Anterior cingulate cortex (tissue), 58 donors: ENCODE results near the gene EFL1.
A peak's percentile ranks its signal among the peaks of the same experiment; 100 is the strongest.
"Not testable (repeated sequence)": the region's sequence is repeated elsewhere in the genome, so short reads cannot be mapped to it uniquely, and the experiment has no call there.

Source experiments
- DNase-seq, 58 donors: peaks; one replicate each; lab custom pipeline; 2025; lab: John Stamatoyannopoulos, UW

EFL1 gene

DNA sequence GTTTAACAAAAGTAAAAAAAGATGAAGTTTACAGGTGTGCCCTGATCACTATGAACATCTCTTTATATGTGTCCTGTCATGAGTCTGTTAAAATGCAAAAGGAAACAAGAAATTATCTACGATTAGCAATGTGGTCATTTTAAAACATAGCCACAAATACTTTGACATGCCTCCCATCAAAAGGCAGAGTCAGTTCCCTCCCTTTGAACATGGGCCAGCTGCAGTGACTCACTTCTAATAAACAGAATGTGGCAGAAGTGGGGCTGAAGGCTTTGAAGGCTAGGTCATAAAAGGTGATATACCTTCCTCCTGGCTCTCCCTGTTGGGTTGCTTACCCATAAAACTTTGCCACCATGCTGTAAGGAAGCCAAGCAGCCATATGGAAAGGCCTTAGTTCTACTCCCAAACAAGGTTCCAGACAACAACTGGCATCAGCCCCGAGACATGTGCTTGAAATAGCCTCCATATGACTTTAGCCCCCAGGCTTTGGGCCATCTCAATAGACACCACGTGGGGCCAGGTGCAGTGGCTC lies 52.4 kb downstream of the EFL1 start:
- DNase-seq: not testable (repeated sequence)

DNA sequence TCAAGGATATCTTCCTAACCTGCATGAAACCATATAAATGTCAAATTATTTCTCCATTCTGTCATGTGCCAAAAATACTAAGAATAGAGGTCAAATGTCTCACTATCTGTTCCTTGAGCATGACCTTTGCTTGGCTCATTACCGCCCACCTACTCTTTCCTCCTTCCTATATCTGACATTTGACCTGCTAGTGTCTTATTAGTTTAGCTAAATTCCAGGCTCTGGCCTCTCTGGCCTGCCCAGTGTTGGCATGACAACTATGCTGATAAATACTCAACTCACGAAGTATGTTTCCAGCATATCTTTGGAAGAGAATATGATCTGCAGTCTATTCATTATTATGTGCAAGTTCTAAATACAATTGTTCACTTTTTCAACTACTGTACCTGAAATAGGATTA lies 58.0 kb downstream of the EFL1 start:
- DNase-seq: not testable (repeated sequence)

DNA sequence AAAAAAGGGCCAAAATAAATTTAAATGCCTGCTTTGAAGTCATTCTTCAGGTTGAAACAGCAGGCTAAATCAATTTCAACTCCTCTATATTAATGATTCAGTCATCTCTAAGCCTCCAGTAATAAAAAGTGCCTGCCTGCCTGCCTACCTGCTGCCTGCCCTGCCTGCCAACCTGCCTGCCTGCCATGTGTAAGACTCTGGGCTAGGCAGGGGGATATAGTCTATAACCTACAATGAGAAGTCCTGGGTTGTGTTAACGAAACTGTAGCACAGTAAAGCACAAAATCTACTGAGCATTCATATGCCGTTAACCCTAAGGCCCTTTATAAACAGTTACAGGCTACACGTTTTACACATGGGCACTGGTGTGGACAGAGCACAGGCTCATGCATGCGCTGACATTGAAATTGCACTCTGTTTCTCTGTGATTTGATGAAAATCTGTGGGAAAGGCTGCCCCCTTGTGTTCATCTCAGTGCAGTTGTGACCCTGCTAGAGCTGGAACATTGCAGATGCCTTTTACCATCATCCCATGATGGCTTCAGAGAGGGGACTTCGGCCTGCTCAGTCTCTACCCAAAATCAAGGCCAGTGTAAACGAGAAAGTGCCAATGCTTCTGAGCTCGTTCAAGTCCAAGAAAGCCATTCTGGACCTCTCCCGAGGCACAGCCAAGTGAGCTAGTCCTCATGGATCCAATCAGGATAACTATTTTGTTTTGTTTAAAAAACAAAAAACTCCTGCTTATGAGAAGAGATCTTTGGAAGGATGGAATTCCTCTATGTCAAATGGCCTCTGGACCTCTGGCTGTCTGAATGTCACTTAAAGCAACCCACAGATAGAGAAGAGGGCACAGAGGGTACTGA lies 64.6 kb downstream of the EFL1 start:
- peak in 54 of 58 donors; percentile 2 to 83 (median 50) for DNase-seq

DNA sequence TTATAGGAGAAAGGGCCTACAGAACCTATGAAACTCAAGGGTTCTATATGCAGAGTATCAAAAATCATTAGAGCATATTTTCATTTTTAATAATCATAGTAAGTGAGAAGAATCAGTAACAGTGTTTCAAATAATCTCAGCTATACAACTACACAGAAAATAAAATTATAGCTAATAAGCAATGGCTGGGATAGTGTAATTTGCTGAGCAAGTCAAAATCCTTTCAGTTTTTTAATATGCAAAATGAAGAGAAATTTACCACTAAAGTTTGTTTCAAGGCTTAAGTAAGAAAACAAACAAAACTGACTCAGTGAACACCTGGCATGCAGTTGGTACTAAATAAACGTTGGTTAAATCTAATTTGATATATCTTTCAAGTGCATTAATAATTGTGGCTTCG lies 66.2 kb downstream of the EFL1 start:
- no peak for DNase-seq

DNA sequence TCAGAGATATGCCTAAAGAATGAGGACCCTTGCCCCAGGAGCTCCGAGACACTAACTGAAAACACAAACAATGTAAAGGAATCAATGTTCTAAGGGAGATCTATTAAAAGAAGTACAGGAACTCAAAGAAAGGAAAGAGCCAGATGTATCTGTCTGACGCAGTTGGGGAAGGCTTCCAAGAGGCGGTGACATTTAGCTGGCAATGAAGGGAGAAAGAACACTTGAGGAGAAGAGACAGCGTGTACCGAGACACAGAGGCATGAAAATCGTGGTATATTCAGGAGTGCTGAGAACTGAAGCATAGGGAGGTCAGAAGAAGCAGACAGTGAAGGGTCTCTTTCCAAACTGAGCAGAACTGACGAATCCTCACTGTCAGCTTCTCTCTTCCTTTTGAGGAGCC lies 66.7 kb downstream of the EFL1 start:
- DNase-seq: not testable (repeated sequence)

DNA sequence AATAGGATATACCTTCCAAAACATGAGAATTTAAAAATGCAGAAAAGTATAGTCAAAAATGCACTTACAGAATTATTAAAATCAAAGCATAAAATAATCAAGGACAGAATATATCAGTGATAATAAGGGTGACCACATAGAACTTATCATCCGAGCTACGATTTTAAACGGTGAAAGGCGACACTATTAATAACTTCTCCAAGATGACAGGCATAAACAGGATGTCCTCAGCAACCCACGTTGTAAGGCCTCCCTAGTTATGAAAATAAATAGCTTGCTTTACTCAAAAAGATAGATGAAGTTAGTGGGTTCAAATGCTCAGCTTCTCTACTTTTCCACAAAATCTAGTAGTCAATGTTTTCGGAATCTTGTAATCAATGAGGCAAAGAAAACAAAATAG lies 68.0 kb downstream of the EFL1 start:
- not testable (repeated sequence) for DNase-seq

DNA sequence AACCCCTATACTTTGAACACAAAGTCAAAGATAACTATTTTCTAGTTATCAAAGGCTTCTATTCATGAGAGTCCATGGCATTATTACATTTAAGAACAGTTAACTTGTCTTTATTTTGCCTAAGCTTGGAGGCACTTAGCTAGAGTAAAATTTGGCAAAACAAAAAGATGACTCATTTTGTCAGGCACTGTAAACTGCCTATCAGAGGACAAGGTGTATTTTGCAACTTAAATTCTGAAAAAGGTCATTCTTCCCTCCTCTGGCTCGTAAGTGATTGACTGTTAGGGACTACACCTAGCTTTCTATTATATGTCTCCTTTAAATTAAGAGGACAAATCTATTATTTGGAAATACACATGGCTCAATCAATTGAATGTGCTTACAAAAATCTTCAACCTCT lies 69.1 kb downstream of the EFL1 start:
- DNase-seq: not testable (repeated sequence)

DNA sequence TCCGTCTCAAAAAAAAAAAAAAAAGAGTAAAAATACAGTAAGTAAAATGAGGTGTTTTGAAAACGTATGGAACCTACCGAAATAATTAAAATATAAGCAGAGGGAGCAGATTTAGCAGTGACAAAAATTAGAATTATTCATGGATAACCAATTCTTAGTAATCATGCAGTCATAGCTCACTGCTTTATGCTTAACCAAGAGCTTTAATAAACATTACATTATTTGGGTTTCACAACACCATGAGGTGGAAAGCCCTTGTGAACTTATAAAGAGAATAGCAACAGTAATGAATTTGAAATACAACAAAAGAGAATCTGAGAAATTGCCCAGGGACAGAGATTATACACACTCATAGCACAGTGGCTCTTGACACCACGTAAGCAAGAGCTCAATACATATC lies 70.1 kb downstream of the EFL1 start:
- not testable (repeated sequence) for DNase-seq

DNA sequence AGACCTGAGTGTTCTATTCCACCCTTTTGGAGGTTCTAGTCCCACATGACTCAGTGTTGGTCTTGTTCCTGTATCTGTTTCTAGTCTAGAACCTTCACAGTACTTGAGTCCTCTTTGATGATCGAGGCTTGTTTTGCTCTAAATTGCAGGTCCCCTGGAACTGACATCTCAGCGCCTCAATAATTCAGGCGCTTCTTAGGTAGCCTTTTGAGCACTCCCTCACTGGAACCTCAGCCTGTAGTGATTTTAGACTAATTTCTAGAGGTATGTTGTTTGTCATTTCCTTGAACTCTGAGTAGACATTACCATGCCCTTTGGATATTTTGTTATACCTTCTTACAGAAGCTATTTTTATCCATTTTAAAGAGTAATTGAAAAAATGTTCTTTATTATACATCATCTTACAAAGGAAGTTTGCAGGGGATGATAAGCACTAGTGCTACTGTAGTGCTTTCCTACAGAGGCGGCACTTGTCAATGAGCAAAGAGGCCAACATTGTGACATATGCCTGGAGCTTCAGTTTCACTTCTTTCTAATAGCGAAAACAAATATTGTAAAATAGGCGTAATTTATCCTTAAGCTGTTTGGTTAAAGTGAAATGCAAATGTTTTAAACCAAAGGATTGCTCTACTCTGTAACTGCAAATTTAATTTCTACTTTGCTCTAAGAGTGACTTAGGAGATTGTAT lies 75.7 kb downstream of the EFL1 start:
- no peak for DNase-seq

DNA sequence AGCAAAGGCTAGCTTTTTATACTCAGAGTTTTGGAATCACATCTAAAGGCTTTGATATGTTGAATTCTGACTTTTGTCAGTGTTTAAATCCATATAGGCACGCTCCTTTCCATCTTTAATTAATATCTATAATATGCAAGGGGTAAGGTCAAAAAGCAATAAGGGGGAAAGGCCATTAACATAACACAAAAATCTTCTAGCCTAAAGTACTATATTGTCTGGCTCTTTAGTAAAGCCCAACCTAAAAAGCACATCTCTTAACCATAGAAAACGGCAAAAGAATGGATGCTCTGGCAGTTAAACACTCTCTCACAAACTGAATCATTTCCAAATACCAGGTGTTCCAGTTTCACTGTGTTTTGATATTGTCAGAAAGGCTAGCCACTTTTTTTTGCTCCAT lies 76.4 kb downstream of the EFL1 start:
- DNase-seq: no peak

DNA sequence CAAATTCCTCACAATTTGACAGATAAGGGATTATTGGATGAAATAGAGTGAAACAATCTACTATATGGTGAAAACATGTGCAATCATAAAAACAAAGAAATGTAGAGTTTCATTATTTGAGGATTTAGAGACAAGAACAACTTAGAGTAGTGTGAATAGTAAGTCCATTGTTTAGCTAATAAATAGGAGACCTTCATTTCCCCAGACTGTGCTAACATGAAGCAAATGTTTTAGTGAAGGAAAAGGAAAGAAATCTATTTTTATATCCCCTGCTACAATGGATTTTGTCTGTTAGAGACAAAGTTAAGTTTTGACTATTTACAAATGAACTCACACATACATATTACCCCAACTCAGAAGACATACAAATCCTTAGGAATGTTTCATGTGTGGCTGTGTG lies 77.8 kb downstream of the EFL1 start:
- no peak for DNase-seq

DNA sequence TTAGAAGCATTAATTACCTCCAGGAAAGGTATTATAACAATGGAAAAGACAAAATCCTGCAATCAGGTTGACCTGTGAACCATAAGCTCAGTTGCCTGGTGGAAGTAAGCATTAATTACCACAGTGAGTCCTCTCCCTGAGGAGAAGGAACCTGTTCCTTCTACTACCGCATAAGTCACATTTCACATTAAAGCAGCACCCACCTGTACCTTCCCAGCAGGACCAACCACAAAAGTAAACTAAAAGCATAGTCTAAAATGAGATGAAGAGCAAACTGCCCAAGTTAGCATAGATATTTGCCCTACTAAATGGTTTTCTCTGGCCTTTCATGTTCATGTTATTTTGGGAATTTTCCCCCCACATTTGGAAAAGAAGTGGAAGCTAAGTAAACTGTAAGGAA lies 78.2 kb downstream of the EFL1 start:
- DNase-seq: no peak

DNA sequence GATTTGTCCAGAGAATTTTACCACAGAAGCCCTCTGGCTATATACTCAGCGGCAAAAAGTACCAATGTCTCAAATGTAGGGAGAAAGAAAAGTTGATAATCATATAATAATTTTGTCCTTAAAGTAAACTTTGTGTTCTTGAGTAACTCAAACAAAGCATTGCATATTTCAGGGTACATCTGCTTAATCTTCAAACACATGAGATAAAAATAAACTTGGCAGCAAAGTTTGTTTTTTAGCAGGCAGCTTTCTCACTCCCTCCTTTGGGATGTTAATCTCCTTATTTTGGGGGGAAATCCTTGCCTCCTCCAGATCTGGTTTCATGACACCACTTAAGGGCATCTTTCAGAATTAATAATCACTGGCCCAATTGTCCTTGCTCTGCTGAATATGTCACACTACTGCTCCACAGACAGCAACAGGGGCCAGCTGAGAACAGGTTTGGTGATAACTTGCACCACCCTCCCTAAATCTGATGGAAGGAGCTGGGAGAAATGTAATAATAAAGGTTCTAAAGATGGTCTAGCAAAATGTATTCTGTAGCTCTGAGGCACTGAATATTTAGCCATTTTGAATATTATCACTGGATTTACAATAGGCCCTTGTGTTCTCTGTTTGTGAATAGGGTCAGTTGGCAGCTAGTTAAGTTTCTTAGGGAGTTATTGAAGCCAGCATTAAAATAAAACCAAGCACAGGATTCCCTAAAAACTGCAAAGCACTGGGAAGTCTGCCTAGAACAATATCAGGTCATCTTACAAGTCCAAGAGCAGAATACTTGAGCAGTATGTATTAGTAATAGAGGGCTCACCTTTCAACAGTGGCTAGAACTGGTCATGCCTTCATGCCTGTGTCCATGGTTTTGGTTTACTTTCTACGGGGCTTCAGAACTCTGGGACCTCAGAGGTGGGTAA lies 79.2 kb downstream of the EFL1 start:
- no peak for DNase-seq

DNA sequence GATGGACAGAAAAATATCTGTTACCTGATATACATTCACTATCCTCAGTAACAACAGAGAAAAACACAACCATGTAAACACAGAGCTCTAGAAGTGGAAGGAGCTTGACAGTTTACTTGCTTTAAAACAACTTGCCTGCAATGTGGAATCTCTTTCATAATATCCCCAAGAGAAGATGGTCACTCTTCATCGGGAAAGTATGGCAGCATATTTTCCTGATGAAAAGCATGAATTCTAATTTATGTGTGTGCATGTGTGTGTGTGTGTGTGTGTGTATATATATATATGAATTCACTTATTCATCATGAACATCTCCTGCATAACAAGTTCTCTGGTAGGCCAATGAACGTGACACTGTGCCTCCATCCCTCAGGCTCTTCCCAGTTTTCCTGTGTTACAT lies 81.2 kb downstream of the EFL1 start:
- no peak for DNase-seq

DNA sequence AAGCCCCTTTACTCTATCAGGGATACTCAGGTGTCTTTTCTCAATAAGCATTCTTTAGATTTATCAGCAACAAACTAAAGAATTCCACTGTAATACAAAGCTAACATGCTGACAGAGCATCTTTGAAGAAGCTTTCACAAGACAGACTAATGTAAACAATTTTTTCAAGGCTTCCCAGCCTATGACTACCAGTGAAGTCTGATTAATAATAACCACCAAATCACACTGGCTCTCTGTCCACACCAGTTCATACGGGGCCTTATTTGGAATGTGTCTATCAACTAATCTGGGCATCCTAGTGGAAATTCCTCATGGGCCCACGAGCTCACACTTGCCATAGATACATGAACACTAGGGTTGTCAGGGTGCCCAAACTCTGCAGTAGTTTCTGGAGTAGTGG lies 84.5 kb downstream of the EFL1 start:
- DNase-seq: no peak

DNA sequence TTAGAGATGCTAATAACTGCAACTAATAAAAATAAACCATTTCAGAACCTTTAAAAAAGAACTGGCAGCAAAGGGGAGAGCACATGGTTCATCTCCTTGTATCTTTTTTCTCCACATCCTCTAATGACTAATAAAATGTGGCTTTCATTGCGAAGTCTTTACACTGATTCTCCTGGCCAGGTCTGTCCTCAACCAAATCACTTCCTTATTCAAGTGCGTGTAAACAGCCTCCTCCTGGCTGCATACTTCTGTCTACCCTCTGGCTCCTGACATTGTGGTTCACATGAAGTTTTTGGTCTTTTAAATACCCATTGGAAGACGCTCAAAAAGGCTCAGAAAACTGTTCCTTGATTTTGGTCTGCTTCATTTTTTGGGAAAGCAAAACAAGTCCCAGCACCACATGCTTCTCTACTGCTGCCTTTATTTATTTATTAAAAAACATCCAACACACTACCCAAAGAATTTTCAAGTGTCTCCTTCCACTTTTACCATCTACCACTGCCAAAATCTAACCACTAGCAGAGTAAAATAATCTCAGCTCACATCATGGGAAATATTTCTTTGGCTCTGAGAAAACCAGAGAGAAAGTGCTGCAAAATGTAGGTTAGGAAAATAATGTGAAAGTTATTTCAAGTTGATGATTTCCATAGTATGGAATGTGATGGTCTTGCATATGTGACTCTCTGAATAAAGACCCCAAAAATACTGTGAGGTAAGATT lies 85.1 kb downstream of the EFL1 start:
- no peak for DNase-seq

DNA sequence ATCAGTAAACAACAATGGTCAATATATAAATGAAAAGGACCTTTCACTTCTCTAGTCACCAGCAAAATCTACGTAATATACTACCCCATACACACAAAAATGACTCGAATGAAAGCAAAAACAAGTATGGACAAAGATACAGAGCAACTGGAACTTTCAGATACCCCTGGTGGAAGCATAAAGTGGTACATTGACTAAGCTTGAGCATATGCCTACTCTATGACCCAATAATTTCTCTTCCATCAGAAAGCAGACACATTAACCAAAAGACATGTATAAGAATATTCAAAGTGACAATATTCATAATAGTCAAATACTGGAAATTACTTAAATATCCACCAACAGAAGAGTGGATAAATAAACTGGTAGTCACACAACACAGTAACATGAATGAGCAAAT lies 86.0 kb downstream of the EFL1 start:
- DNase-seq: no peak

DNA sequence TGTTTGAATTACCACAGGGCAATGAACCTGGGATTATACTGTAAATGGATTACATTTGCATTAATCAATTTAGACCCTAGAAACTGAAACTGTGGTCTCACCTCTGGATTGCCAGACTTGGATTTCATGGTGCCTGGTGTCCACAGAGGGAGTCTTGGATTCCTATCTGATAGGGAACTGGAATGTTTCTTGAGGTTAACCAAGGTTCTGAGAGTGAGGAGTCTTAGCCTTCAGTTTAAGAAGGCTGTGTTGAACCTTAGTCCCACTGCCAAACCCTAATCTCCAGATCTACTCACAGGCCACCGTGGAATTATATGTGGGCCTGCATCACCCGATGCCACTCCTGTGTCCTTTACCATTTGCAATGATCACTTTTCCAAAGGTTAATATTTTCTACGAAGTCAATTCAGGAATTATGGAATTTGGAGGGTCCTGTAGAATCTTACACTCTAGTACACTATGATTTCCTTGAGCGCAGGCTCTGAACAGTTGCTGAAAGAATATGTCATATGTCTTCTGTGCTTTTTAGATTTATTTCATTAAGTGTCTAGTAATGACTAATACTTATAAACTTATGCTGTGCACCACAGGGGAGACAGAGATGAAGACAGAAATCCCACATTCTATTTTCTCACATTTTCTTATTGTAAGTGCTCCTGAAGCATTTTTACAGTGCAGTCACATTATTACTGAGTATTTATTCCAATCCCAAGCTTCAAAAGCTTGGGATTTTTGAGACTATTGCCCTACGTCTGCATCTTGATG lies 87.9 kb downstream of the EFL1 start:
- DNase-seq: no peak

DNA sequence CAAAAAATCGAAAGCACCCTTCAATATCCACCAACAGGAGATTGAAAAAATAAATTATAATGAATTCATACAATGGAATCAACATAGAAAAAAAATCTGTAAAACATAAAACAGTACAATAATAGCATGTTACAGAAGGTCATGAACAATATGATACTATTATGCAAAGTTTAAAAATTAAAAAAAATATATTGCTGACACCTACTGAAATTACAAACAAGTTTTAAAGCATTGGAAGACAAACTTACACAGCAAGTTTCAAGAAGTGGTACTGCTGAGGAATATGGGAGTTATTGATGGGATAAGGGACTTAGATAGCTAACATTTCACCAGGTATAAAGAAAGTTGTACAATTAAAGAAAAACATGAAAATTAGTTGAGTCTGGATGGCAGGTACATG lies 89.4 kb downstream of the EFL1 start:
- no peak for DNase-seq
